Sigmoid colon (tissue), 4 donors: ENCODE measurements around the gene RBM39.

Source experiments
- POLR2A ChIP-seq, 2 donors: fragments of 450-650 bp; IDR thresholded peaks; one replicate each; pipeline ENCODE4 v1.6.1; 2016; ENCODE audit warnings: antibody characterized with exemption in 2 of 2, mild to moderate bottlenecking in 2 of 2, moderate library complexity in 2 of 2
- POLR2AphosphoS5 ChIP-seq, 4 donors: sonication (generic); formaldehyde crosslinking; IDR thresholded peaks; one replicate each; pipeline ENCODE4 v1.6.1; 2017; ENCODE audit warnings: antibody characterized with exemption in 4 of 4
- TF ChIP-seq, protein P1 (sequence below), 4 experiments: fragments of 450-650 bp in 3 of 4; fragments of 200-600 bp in 1 of 4; IDR thresholded peaks; one replicate each; pipeline ENCODE4 v1.5.1; 2016 to 2019; ENCODE audit warnings: antibody characterized with exemption in 4 of 4, mild to moderate bottlenecking in 3 of 4, moderate library complexity in 2 of 4

DNA sequence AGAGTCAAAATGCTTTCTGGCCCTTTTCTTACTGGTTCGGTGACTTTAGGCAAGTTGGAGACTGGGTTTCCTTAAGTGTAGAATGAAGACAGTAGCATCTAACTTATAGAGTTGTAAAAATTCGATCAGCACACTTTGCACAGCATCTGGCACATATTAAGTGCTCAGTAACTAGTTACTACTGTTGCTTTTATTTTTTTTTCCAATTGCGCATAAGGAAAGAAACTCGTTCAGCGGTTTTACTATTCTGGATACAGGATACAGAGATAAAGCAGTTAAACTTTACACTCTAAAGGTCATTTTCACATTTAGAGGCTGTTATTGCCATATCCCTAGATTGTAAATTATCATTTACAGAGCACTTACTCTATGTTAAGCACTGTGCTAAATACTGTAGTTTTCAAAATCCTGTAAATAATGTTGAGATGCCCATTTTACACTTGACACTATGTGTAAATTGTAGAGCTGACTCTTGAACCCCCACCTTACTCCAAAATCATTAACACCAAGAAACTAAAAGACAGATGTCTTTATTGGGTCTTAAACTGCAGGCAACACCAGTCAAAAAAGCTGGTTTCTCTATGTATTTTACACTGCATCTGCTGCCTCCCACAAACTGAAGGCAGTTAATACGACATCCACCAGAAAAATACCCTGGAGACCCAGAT is 42.0 kb downstream of the RBM39 start:
- TF ChIP-seq POLR2AphosphoS5 (IDR thresholded peaks at IDR 0.05) (no peak), POLR2A (IDR thresholded peaks at IDR 0.05) (no peak)
- TF ChIP-seq, protein P1, sequence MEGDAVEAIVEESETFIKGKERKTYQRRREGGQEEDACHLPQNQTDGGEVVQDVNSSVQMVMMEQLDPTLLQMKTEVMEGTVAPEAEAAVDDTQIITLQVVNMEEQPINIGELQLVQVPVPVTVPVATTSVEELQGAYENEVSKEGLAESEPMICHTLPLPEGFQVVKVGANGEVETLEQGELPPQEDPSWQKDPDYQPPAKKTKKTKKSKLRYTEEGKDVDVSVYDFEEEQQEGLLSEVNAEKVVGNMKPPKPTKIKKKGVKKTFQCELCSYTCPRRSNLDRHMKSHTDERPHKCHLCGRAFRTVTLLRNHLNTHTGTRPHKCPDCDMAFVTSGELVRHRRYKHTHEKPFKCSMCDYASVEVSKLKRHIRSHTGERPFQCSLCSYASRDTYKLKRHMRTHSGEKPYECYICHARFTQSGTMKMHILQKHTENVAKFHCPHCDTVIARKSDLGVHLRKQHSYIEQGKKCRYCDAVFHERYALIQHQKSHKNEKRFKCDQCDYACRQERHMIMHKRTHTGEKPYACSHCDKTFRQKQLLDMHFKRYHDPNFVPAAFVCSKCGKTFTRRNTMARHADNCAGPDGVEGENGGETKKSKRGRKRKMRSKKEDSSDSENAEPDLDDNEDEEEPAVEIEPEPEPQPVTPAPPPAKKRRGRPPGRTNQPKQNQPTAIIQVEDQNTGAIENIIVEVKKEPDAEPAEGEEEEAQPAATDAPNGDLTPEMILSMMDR (IDR thresholded peaks at IDR 0.05): no peak
